Measurements from ENCODE around the gene KRT6A. TPM values are rescaled to one million over a fixed set of nuclear protein-coding genes. Genes with fewer than 3 reads are reported as not detected.
A peak's percentile ranks its signal among the peaks of the same experiment; 100 is the strongest.

The KRT6A gene
- total RNA-seq, 1 donor from 2014 or later, result 701 TPM

GRCh38 chr12:52524898-52525591 lies 32.0 kb upstream of the KRT6A start:
- no peak for DNase-seq (ENCODE audit: low spot score)

- DNase-seq (ENCODE audit: low spot score), result peak; percentile 54
Observed at GRCh38 chr12:52524241-52524897, 31.3 kb upstream of the KRT6A start.

GRCh38 chr12:52523824-52524223 lies 30.8 kb upstream of the KRT6A start:
- DNase-seq (ENCODE audit: low spot score), result no peak

GRCh38 chr12:52522346-52523011 lies 29.4 kb upstream of the KRT6A start:
- no peak for DNase-seq (ENCODE audit: low spot score)

- DNase-seq (ENCODE audit: low spot score), result peak; percentile 29
Observed at GRCh38 chr12:52521568-52522266, 28.7 kb upstream of the KRT6A start.

GRCh38 chr12:52521175-52521567 lies 28.1 kb upstream of the KRT6A start:
- peak; percentile 76 for DNase-seq (ENCODE audit: low spot score)

- peak; percentile 71 for DNase-seq (ENCODE audit: low spot score)
Observed at GRCh38 chr12:52519826-52520662, 27.0 kb upstream of the KRT6A start, which contains the start of gene KRT5. TSS of gene KRT5 (minus strand) at chr12:52520394. CDS start at chr12:52520296, 98 bp downstream.

- no peak for DNase-seq (ENCODE audit: low spot score)
Observed at GRCh38 chr12:52519387-52519703, 26.3 kb upstream of the KRT6A start.

GRCh38 chr12:52518574-52519386 lies 25.7 kb upstream of the KRT6A start:
- DNase-seq (ENCODE audit: low spot score), result no peak

GRCh38 chr12:52517888-52518287 lies 24.8 kb upstream of the KRT6A start:
- no peak for DNase-seq (ENCODE audit: low spot score)

GRCh38 chr12:52517005-52517835 lies 24.2 kb upstream of the KRT6A start:
- no peak for DNase-seq (ENCODE audit: low spot score)

GRCh38 chr12:52515927-52516831 lies 23.1 kb upstream of the KRT6A start:
- DNase-seq (ENCODE audit: low spot score), result peak; percentile 66

GRCh38 chr12:52515319-52515646 lies 22.2 kb upstream of the KRT6A start:
- no peak for DNase-seq (ENCODE audit: low spot score)

GRCh38 chr12:52514471-52515318 lies 21.6 kb upstream of the KRT6A start:
- no peak for DNase-seq (ENCODE audit: low spot score)

GRCh38 chr12:52513736-52514135 lies 20.7 kb upstream of the KRT6A start:
- DNase-seq (ENCODE audit: low spot score), result no peak

GRCh38 chr12:52508211-52508610 lies 15.2 kb upstream of the KRT6A start:
- no peak for DNase-seq (ENCODE audit: low spot score)

GRCh38 chr12:52506858-52507715 lies 14.0 kb upstream of the KRT6A start:
- peak; percentile 61 for DNase-seq (ENCODE audit: low spot score)
